ENCODE results near the gene TESPA1.
"Not testable (repeated sequence)": the region's sequence is repeated elsewhere in the genome, so short reads cannot be mapped to it uniquely, and the experiment has no call there.

Gene TESPA1

GRCh38 chr12:54981796-54982195 lies 2.8 kb downstream of the TESPA1 start:
- DNase-seq: no peak

- no peak for DNase-seq
These were observed 4.2 kb downstream of the TESPA1 start for GRCh38 chr12:54980341-54980740.

DNA sequence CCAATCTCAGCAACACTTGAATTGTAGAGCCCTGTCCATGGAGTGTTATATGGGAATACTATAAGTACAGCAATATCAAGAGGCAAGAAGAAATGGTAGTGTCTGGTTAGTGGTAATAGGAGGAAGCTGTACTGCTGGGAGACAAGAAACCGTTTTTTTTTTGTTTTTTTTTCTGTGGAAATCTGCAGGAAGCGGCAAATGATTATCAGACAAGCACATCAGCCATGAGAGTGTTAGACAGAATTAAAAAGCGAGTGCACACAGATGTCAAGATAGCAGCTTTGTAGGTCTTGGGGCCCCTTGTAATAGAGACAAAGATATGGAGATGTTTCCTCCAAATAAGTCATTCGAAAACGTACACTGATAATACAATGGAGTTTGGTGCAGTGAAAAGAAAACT lies 6.7 kb downstream of the TESPA1 start:
- no peak for DNase-seq

GRCh38 chr12:54977155-54977554 lies 7.4 kb downstream of the TESPA1 start:
- no peak for DNase-seq

- no peak for DNase-seq
These were observed 8.7 kb downstream of the TESPA1 start for GRCh38 chr12:54975875-54976274.

- DNase-seq: no peak
These were observed 9.3 kb downstream of the TESPA1 start for GRCh38 chr12:54975272-54975671.

DNA sequence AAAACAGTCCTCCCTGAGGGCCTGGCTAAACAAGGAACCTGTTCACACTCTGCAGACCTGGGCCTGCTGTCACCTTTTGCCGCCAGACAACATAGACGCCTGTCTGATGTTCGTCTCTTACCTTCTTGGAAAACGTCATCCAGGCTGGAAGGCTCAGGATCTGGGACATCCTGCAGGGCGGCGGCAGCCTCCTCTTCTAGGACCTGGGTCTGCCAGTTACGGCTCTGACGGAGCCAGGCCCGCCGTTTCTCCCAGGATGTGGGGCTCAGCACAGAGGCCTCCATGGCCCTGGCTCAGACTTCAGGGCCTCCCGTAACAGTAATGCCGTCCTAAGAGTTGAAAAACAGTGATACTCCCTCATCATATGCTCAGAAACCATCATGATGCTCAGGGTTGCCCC lies 10.3 kb downstream of the TESPA1 start:
- no peak for DNase-seq

GRCh38 chr12:54973556-54973955 lies 11.0 kb downstream of the TESPA1 start:
- no peak for DNase-seq

DNA sequence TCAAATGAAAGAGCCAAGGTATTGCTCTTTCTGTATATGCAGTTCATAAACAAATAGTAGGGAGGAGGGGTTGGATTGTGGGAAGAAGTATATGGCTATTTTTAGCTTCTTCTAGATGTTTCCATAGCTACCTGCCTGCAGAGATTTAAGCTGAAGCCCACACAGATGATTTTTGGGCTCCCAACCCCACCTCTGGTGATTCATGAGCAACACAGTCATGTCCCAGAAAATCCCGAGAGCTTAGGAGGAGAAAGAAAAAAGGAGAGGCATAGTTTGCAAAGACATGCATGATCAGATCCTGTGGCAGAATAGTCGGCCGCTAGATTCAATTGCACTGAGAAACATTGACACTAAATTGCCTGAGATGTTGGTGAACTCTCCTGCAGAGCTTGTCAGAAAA lies 13.8 kb downstream of the TESPA1 start:
- DNase-seq: no peak

DNA sequence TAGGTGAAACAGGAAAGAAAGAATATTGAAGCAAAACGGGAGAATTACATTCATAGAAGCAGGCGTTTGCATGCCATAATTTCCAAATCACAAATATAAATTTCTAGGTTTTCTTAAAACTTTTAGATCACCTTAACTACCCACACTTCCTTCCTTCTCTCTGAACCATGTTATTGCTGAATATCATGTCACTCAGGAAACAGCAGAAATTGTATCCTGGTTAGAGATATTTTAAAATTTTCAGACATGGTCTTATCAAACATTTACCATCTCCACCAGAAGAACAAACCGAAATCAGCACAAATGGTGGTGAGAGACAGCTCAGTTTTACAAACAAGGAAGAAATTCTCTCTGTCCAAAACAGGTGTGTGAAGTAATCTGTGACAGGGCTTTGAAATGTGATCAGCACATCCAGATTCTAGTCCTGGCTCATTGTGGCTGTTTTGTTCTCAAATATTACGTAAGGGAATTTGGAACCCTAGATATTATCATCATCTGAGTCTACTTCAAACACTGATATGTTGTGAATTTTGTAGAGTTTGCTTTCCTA lies 16.3 kb downstream of the TESPA1 start:
- no peak for DNase-seq

- no peak for DNase-seq
These were observed 17.1 kb downstream of the TESPA1 start for GRCh38 chr12:54967461-54967860.

DNA sequence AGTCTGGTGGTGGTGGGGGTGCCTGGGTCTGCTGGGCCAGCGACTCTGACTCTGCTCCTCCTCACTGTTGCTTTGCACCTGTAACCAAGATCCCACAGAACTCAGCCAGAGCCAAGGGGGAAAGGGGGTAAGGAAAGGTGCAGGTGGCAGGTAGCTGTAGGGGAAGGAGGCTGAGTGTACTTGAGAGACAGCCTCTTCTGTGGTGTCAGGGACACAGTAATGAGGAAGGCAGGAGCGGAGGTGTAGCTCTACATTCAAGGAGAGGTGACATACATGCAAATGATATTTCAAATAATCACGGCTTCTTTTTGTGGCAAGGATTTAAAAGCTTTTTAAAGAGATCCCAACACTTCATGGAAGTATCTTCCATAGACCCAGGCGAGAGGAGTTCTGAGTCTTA lies 23.4 kb downstream of the TESPA1 start:
- no peak for DNase-seq

GRCh38 chr12:54959291-54960018 lies 25.1 kb downstream of the TESPA1 start:
- DNase-seq: peak; percentile 32

DNA sequence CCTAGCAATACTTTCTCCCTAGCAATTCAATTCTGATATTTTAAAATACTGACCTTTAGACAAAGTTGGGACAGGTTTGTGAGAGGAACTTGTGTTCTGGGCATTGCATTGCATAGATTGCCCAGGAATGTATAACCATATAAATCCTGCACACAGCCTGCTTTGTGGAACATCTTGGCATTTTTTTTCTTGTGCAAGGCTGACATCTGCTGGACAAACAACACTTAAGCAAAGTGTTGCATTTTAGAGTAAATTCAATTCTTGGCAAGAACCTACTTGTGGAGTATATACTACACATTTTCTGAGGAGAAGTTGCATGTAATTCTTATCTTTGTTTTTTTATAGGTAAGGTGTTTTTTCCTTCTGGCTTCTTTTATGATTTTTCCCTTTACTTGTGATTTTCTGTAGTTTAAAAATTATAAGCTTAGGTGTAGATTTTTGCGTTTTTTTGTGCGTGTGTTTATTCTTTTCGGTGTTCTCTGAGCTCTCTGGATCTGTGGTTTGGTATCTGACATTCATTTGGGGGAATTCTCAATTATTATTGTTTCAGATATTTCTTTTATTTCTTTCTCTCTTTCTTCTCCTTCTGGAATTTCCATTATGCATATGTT lies 26.4 kb downstream of the TESPA1 start:
- peak; percentile 76 for DNase-seq

DNA sequence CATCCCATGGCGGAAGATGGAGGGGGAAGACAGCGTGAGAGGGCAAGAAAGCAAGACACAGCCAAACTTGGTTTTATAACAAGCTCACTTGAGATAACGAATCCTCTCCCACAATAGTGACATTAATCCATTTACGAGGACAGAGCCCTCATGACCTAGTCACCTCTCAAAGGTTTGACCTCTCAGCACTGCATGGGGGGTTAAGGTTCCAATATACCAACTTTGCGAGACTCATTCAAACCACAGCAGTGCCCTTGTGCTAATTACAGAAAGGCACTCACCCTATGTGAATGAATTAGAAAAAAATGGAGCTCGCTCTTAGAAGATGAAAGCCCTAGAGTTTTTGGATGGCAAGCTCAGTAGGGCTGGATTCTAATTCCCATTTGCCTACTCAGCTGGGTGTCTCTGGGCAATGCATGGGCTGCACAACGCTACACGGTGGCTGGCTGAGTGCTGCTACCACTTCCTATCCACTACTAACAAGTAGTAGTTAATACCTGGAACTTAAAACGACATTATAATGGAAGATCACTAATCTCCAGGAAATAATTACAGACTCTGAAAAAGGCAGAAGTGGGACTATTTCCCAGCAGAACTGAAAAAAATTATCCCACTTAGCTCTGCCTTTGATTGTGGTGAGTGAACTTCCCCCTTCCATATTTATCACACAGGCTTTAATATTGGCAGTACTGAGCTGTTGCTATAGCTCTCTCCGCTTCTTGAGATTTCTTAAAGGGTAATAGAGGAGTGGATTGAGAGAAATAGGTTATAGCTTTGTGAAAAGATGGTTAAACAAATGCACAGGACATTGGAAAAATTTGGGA lies 27.5 kb downstream of the TESPA1 start:
- no peak for DNase-seq

DNA sequence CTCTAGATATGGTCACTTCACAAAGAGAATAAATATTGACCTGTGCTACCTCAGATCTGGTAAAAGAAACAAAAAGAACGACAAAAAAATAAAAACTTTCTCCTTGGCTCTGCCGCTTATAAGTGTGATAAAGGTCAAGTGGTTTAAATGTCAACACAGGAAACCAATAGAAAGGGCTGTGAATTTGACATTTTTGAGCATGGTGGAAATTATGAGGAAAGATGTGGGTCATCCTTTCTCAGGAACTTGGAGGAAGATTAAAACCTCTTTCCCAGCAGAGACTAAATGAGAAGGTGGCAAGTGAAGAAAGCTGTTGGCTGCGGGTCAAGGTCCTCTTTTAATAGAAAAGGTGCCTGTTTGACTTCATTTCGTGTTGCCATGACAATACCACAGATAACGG lies 28.2 kb downstream of the TESPA1 start:
- DNase-seq: no peak

DNA sequence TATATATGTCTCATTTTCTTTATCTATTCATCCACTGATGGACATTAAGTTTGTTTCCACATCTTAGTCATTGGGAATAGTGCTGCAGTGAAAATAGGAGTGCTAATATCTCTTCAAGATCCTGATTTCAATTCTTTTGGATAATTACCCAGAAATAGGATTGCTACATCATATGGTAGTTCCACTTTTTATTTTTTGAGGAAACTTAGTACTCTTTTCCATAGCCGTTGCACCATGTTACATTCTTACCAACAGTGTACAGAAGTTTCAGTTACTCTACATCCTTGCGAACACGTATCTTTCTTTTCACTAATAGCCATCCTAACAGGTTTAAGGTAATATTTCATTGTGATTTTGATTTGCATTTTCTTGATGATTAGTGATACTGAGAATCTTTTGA lies 29.8 kb downstream of the TESPA1 start:
- no peak for DNase-seq

- no peak for DNase-seq
These were observed 30.3 kb downstream of the TESPA1 start for GRCh38 chr12:54954228-54954627.

DNA sequence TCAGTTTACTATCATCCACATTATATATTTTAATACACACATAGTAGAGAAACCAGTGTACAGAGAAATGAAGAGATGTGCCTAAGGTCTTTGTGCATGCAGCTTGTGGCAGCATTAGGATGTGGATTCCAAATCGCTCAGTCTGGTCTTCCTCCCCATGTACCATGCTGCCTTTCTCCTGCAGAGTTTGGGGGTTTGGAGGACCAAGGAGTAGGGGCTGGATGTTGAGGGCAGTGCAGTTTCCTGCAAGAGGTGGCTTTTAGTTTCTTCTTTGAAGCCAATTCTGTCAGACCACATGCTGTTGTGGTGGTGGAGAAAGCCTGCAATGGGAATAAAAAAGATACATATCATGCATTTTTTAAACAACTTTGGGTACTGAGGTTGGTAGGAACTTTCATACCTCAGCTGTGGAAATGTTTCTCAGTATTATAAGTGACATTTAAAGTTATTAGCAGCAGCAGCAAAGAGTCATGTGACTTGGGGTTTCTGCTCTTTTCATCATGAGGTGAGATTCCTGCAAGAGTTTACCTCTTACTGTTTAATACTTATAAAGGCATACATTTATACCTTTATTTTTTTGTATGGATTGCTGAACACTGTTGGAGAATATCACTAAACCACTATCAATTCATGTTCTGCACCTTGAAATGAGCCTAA lies 34.4 kb downstream of the TESPA1 start:
- DNase-seq: no peak

DNA sequence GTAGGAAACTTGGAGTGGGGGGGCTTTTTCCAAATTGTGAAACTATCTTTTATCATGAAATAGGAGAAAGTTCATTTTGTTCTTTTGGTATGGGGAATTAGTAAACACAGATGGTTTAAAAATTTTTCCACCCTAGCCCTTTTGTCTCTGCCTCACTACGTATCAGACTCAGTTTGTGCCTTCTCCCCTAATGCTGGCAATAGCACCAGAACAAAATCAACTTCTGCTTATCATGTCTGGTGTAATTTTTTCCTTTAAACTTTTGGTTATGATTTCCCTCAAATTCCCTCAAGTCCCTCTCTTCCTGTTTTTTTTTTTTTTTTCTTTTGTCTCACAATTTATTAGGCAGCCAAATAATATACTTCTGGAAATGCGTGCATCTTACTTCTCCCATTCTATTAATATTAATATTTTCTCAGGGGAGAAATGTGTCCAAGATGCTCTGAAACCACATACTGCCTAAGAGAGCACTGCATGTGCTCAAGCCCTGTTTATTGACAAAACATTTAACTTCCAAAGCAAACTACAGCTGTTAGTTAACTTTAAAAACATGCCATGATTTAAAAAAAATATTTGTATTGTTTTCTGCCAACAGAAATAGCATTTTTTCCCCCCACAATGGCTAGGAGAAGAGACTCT lies 35.4 kb downstream of the TESPA1 start:
- DNase-seq: no peak

DNA sequence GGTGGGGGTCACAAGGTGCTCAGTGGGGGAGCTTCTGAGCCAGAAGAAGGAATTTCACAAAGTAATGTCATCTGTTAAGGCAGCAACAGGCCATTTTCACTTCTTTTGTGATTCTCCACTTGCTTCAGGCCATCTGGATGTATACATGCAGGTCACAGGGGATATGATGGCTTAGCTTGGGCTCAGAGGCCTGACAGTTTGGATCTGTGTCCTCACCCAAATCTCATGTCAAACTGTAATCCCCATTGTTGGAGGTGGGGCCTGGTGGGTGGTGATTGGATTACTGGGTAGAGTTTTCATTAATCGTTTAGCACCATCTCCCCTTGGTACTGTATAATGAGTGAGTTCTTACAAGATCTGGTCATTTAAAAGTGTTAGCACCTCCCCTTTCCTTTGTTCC lies 36.4 kb downstream of the TESPA1 start:
- DNase-seq: no peak

DNA sequence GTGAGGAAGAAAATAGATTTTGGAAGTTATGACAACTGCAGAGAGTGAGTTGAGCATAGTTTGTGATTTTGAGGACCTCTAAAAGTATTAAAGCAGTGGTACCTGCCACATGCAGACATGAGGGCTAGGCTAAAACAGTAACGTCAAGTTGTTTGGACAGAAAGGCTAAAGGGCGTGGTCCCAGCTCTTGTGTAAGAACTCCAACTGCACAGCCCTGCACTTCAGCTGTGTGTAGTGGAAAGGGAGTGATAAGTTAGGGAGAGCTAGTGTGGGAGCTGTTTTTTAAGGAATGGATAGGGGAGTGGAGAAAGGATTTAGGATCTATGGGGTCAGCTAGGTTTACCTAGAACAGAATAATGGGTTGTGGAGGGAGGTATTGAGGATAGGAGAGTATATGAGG lies 39.5 kb downstream of the TESPA1 start:
- DNase-seq: no peak

- not testable (repeated sequence) for DNase-seq
These were observed 41.3 kb downstream of the TESPA1 start for GRCh38 chr12:54943292-54943691.

All from NCI-H69 (cell line).